Measurements from ENCODE around the gene LRRTM4. TPM values are rescaled to one million over a fixed set of nuclear protein-coding genes. Genes with fewer than 3 reads are reported as not detected.

LRRTM4 gene
- total RNA-seq, 1 donor, result 0.18 TPM

GRCh38 chr2:76866464-76866863, 655.7 kb downstream of the LRRTM4 start:
- DNase-seq (ENCODE audit: low read depth), result no peak
- TF ChIP-seq CTCF (IDR thresholded peaks at IDR 0.05; ENCODE audit: insufficient read depth, low read length), result no peak
- H3K4me3 ChIP-seq (ENCODE audit: low read depth, low read length), result no peak overlapping the region

GRCh38 chr2:76862901-76863300, 659.3 kb downstream of the LRRTM4 start:
- no peak for DNase-seq (ENCODE audit: low read depth)
- no peak for TF ChIP-seq CTCF (IDR thresholded peaks at IDR 0.05; ENCODE audit: insufficient read depth, low read length)

GRCh38 chr2:76861708-76862107, 660.5 kb downstream of the LRRTM4 start:
- H3K4me3 ChIP-seq (ENCODE audit: low read depth, low read length), result no peak overlapping the region
- DNase-seq (ENCODE audit: low read depth), result no peak
- TF ChIP-seq CTCF (IDR thresholded peaks at IDR 0.05; ENCODE audit: insufficient read depth, low read length), result no peak

More at GRCh38 chr2:76862901-76863300, 659.3 kb downstream of the LRRTM4 start:
- no peak overlapping the region for H3K4me3 ChIP-seq (ENCODE audit: low read depth, low read length)

GRCh38 chr2:76851000-76851399, 671.2 kb downstream of the LRRTM4 start:
- H3K4me3 ChIP-seq (ENCODE audit: low read depth, low read length), result no peak overlapping the region
- TF ChIP-seq CTCF (IDR thresholded peaks at IDR 0.05; ENCODE audit: insufficient read depth, low read length), result no peak
- no peak for DNase-seq (ENCODE audit: low read depth)

GRCh38 chr2:76849086-76849485, 673.1 kb downstream of the LRRTM4 start:
- H3K4me3 ChIP-seq (ENCODE audit: low read depth, low read length), result no peak overlapping the region
- TF ChIP-seq CTCF (IDR thresholded peaks at IDR 0.05; ENCODE audit: insufficient read depth, low read length), result no peak
- no peak for DNase-seq (ENCODE audit: low read depth)

- no peak for DNase-seq (ENCODE audit: low read depth)
- no peak for TF ChIP-seq CTCF (IDR thresholded peaks at IDR 0.05; ENCODE audit: insufficient read depth, low read length)
- H3K4me3 ChIP-seq (ENCODE audit: low read depth, low read length), result no peak overlapping the region
Measured at GRCh38 chr2:76839826-76840225, 682.4 kb downstream of the LRRTM4 start.

All from fibroblast of the aortic adventitia (primary cell).